HEK293T (cell line): ENCODE data around the gene EBI3.

ENCODE experiments used
- CTCF ChIA-PET: fragments of 350-600 bp; formaldehyde crosslinking; extraction: SDS; loops from one replicate; lab custom pipeline; 2021; ENCODE audit warnings: antibody characterized with exemption, inconsistent platforms; lab: Yijun Ruan, JAX
- POLR2A ChIA-PET: fragments of 350-600 bp; formaldehyde crosslinking; extraction: SDS; loops from one replicate; lab custom pipeline; 2020; ENCODE audit warnings: antibody characterized with exemption, inconsistent platforms; lab: Yijun Ruan, JAX
- DNase-seq: peaks from one replicate; pipeline ENCODE4 v3.0.0; 2012; ENCODE audit warnings: mixed read lengths; ENCODE audit errors: extremely low spot score
- ARNT ChIP-seq: fragments of 450-650 bp; IDR thresholded peaks from 2 replicates; pipeline ENCODE4 v1.6.1; 2017; ENCODE audit warnings: mild to moderate bottlenecking
- BHLHE40 ChIP-seq: fragments of 450-650 bp; IDR thresholded peaks from 2 replicates; pipeline ENCODE4 v1.6.1; 2016; ENCODE audit warnings: mild to moderate bottlenecking, moderate library complexity, borderline replicate concordance
- CTBP1 ChIP-seq: fragments of 450-650 bp; IDR thresholded peaks from 2 replicates; pipeline ENCODE4 v1.6.1; 2016; ENCODE audit warnings: borderline replicate concordance
- ELF4 ChIP-seq: fragments of 450-650 bp; IDR thresholded peaks from 2 replicates; pipeline ENCODE4 v1.6.1; 2017; ENCODE audit warnings: antibody characterized with exemption
- FOXA1 ChIP-seq: fragments of 450-650 bp; IDR thresholded peaks from 2 replicates; pipeline ENCODE4 v1.6.1; 2016; ENCODE audit warnings: mild to moderate bottlenecking
- FOXK2 ChIP-seq: fragments of 450-650 bp; IDR thresholded peaks from 2 replicates; pipeline ENCODE4 v1.6.1; 2016; ENCODE audit warnings: mild to moderate bottlenecking
- FOXM1 ChIP-seq: fragments of 450-650 bp; IDR thresholded peaks from 2 replicates; pipeline ENCODE4 v1.6.1; 2017; ENCODE audit warnings: mild to moderate bottlenecking, borderline replicate concordance
- HDGF ChIP-seq: fragments of 450-650 bp; IDR thresholded peaks from 2 replicates; pipeline ENCODE4 v1.6.1; 2017; ENCODE audit warnings: antibody characterized with exemption, borderline replicate concordance
- L3MBTL2 ChIP-seq: fragments of 450-650 bp; conservative IDR thresholded peaks from 2 replicates; pipeline ENCODE4 v1.6.1; 2016; ENCODE audit warnings: mild to moderate bottlenecking
- LEF1 ChIP-seq: fragments of 450-650 bp; IDR thresholded peaks from 2 replicates; pipeline ENCODE4 v1.6.1; 2017; ENCODE audit warnings: mild to moderate bottlenecking, borderline replicate concordance
- NFRKB ChIP-seq: fragments of 450-650 bp; IDR thresholded peaks from 2 replicates; pipeline ENCODE4 v1.6.1; 2016; ENCODE audit warnings: mild to moderate bottlenecking, moderate library complexity
- PKNOX1 ChIP-seq: fragments of 450-650 bp; IDR thresholded peaks from 2 replicates; pipeline ENCODE4 v1.6.1; 2016
- SP1 ChIP-seq: fragments of 450-650 bp; IDR thresholded peaks from 2 replicates; pipeline ENCODE4 v1.6.1; 2017
- SUZ12 ChIP-seq: fragments of 450-650 bp; IDR thresholded peaks from 2 replicates; pipeline ENCODE4 v1.6.1; 2016; ENCODE audit warnings: mild to moderate bottlenecking
- TARDBP ChIP-seq: fragments of 450-650 bp; IDR thresholded peaks from 2 replicates; pipeline ENCODE4 v1.6.1; 2016
- ZNF384 ChIP-seq: fragments of 450-650 bp; IDR thresholded peaks from 2 replicates; pipeline ENCODE4 v1.6.1; 2016

The EBI3 gene

GRCh38 chr19:4200940-4201542 is 28.3 kb upstream of the EBI3 start:
- ChIA-PET POLR2A (interaction anchor here (0.9 to 1.5 kb wide), 3 partner anchors 61 to 438 kb away, joined by 4 to 5 read pairs (median 4); partner anchors contain the start of genes EEF2 and MRPL54), CTCF (interaction anchor here (0.6 to 1.6 kb wide), 3 partner anchors 32 to 437 kb away, joined by 3 to 4 read pairs (median 4); no protein-coding TSS in a partner anchor)
- no peak for TF ChIP-seq ZNF384
- TF ChIP-seq LEF1 = no peak
- no peak for TF ChIP-seq ARNT
- TF ChIP-seq SUZ12 = no peak
- TF ChIP-seq FOXA1 = no peak
- TF ChIP-seq FOXM1 = no peak
- TF ChIP-seq PKNOX1 = no peak
- TF ChIP-seq TARDBP = no peak
- no peak for TF ChIP-seq CTBP1
- TF ChIP-seq FOXK2 = no peak
- no peak for DNase-seq

DNA sequence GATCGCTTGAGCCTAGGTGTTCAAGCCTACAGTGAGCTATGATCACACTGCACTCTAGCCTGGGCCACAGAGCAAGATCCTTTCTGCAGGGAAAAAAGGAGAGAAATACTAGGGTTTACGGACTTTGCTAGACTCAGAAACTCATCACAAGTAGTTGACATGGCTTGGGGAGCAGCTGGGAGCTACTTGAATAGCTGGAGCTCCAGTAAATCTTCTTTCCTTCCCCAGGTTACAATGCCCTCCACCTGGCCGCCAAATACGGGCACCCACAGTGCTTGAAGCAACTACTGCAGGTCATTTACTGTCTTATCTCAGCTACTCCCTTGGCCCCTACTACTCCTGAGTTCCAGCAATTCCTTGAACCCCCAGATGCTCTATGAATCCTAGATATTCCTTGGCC is 27.5 kb upstream of the EBI3 start:
- ChIA-PET CTCF (interaction anchor here (0.6 to 1.6 kb wide), 5 partner anchors 31 to 438 kb away, joined by 3 to 4 read pairs (median 4); partner anchors contain the start of gene EEF2), POLR2A (interaction anchor here (0.9 to 1.5 kb wide), 3 partner anchors 61 to 439 kb away, joined by 4 to 5 read pairs (median 4); partner anchors contain the start of genes EEF2 and MRPL54)

GRCh38 chr19:4206818-4207484 is 22.4 kb upstream of the EBI3 start:
- DNase-seq = no peak
- POLR2A ChIA-PET = no interaction called here
- CTCF ChIA-PET = interaction anchor here (0.6 kb wide), 1 partner anchor 599 kb away, joined by 4 read pairs; no protein-coding TSS in a partner anchor
- TF ChIP-seq FOXM1 (no peak), ARNT (no peak), FOXK2 (no peak), L3MBTL2 (no peak), BHLHE40 (no peak), TARDBP (no peak), HDGF (no peak)

More for the DNA sequence above, 27.5 kb upstream of the EBI3 start:
- no peak for TF ChIP-seq SUZ12
- no peak for TF ChIP-seq LEF1
- no peak for TF ChIP-seq NFRKB
- no peak for TF ChIP-seq ZNF384
- no peak for TF ChIP-seq FOXM1
- no peak for TF ChIP-seq ELF4
- no peak for TF ChIP-seq FOXA1
- no peak for TF ChIP-seq L3MBTL2
- no peak for TF ChIP-seq BHLHE40
- TF ChIP-seq HDGF = no peak
- TF ChIP-seq TARDBP = no peak
- no peak for TF ChIP-seq CTBP1
- no peak for TF ChIP-seq FOXK2
- no peak for TF ChIP-seq PKNOX1
- no peak for TF ChIP-seq SP1
- DNase-seq = no peak

DNA sequence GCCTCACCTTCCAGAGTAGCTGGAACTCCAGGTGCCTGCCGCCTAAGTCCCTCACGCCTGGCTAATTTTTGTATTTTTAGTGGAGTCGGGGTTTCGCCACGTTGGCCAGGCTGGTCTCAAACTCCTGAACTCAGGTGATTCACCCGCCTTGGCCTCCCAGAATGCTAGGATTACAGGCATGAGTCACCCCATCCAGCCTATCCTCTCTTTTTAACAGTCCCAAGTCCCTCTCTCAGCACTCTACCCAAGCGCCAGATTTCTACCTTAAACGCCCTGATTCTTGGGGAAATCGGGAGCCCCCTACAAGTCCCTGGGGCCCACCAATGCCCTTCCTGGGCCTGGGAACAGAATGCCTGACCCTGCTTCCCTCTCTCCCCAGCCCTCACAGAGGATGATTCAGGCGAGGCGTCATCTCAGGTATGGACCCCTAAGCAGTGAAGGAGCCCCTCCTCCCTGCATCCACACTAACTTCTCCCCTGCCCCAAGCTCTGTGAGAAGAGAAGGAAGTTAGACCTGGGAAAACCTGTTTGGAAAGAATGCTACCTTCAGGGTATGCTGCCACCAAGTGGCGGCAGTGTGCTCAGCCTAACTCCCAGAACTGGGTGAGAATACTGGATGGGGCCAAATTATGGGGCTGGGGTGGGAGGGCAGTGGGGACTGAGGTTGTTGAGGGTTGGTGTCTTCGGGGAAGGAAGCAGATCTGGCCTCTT is 20.8 kb upstream of the EBI3 start:
- no peak for TF ChIP-seq SUZ12
- TF ChIP-seq ELF4 = no peak
- TF ChIP-seq LEF1 = no peak
- TF ChIP-seq FOXA1 = no peak
- no peak for TF ChIP-seq ARNT
- TF ChIP-seq TARDBP = no peak
- no peak for TF ChIP-seq FOXK2
- no peak for TF ChIP-seq ZNF384
- no peak for TF ChIP-seq NFRKB
- no peak for TF ChIP-seq L3MBTL2
- no peak for TF ChIP-seq SP1
- no peak for TF ChIP-seq PKNOX1
- no peak for TF ChIP-seq FOXM1
- TF ChIP-seq HDGF = no peak
- TF ChIP-seq BHLHE40 = no peak
- no peak for TF ChIP-seq CTBP1
- POLR2A ChIA-PET = no interaction called here
- CTCF ChIA-PET = interaction anchor here (0.7 kb wide), 1 partner anchor 25 kb away, joined by 3 read pairs; no protein-coding TSS in a partner anchor
- no peak for DNase-seq

DNA sequence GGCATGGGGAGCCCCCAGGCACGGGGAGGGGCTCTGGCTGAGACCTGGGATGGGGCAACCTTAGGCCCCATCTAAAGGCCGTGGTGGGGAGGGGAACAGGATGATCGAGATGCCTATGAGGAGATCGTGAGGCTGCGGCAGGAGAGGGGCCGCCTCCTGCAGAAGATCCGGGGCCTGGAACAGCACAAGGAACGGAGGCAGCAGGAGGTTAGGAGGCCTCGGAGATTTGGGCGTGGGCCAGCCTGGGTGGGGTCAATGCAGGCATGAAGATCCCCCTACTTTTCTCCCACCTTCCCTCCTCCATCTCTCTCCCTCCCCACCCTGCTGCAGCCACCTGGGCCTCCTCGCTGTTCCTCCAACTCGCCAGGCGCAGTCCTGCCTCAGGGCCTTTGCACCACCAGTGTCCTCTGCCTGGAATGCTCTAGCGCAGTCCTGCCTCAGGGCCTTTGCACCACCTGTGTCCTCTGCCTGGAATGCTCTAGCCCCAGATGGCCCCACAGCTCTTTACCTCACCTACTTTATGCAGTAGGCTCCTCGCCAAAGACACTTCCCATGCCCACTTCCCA is 19.1 kb upstream of the EBI3 start:
- ChIA-PET POLR2A (no interaction called here), CTCF (no interaction called here)
- TF ChIP-seq NFRKB = no peak
- no peak for TF ChIP-seq LEF1
- TF ChIP-seq HDGF = no peak
- TF ChIP-seq SUZ12 = no peak
- no peak for TF ChIP-seq BHLHE40
- no peak for TF ChIP-seq FOXA1
- no peak for TF ChIP-seq FOXM1
- no peak for TF ChIP-seq L3MBTL2
- TF ChIP-seq CTBP1 = no peak
- TF ChIP-seq ZNF384 = no peak
- TF ChIP-seq PKNOX1 = no peak
- no peak for TF ChIP-seq FOXK2
- no peak for TF ChIP-seq SP1
- TF ChIP-seq ELF4 = no peak
- no peak for TF ChIP-seq TARDBP
- TF ChIP-seq ARNT = no peak
- DNase-seq = no peak
